Measurements from ENCODE around the gene PTPRD. TPM values are rescaled to one million over a fixed set of nuclear protein-coding genes. Genes with fewer than 3 reads are reported as not detected.

PTPRD gene
- total and polyA plus RNA-seq, 10 donors: 0.08 to 11.7 (median 2.9) TPM

GRCh38 chr9:8332871-8333270, 2279.9 kb downstream of the PTPRD start:
- intact Hi-C loops (cut with DNase I; ENCODE audit: low total_unique reads): no loop called here
- H3K27ac ChIP-seq: no peak overlapping the region
- TF ChIP-seq CTCF (IDR thresholded peaks at IDR 0.05 in 8 of 11, conservative IDR thresholded peaks at IDR 0.05 in 3 of 11) (no peak), POLR2AphosphoS5 (IDR thresholded peaks at IDR 0.05) (no peak), POLR2A (IDR thresholded peaks at IDR 0.05) (no peak)
- no peak overlapping the region for H3K4me3 ChIP-seq
- WGBS, 5 donors: 69 to 84% (median 73%) methylated on average over 2 of the region's 2 CpGs
- no peak for DNase-seq
- H3K36me3 ChIP-seq: no peaks in the 10 kb centered on the region
- H3K27me3 ChIP-seq (replicated peaks in 1 of 7): no peaks in the 10 kb centered on the region
- H3K4me1 ChIP-seq: no peaks in the 10 kb centered on the region
- peaks cover 0 to 6% (median 0%) of the 10 kb centered on the region in 8 donors for H3K9me3 ChIP-seq

GRCh38 chr9:8332331-8332650, 2280.5 kb downstream of the PTPRD start:
- no peaks in the 10 kb centered on the region for H3K36me3 ChIP-seq
- no peak for DNase-seq
- H3K9me3 ChIP-seq: peaks cover 0 to 6% (median 0%) of the 10 kb centered on the region in 8 donors
- H3K4me3 ChIP-seq: no peak overlapping the region
- WGBS, 5 donors: 70 to 87% (median 75%) methylated on average over 2 of the region's 2 CpGs
- H3K27ac ChIP-seq: no peak overlapping the region
- no peaks in the 10 kb centered on the region for H3K4me1 ChIP-seq
- no peaks in the 10 kb centered on the region for H3K27me3 ChIP-seq (replicated peaks in 1 of 7)
- intact Hi-C loops (cut with DNase I; ENCODE audit: low total_unique reads): no loop called here
- TF ChIP-seq POLR2AphosphoS5 (IDR thresholded peaks at IDR 0.05): no peak

GRCh38 chr9:8331507-8332330, 2281.1 kb downstream of the PTPRD start:
- Histone ChIP-seq H3K4me3 (no peak overlapping the region), H3K9me3 (peaks cover 0 to 6% (median 0%) of the 10 kb centered on the region in 8 donors), H3K4me1 (no peaks in the 10 kb centered on the region), H3K27me3 (replicated peaks in 1 of 7) (no peaks in the 10 kb centered on the region), H3K36me3 (no peaks in the 10 kb centered on the region), H3K27ac (no peak overlapping the region)
- WGBS, 5 donors: 83 to 93% (median 87%) methylated on average over 15 of the region's 15 CpGs
- intact Hi-C loops (cut with DNase I; ENCODE audit: low total_unique reads): no loop called here
- DNase-seq: no peak
- TF ChIP-seq POLR2AphosphoS5 (IDR thresholded peaks at IDR 0.05): no peak
- no peak for TF ChIP-seq CTCF (IDR thresholded peaks at IDR 0.05 in 8 of 11, conservative IDR thresholded peaks at IDR 0.05 in 3 of 11)
- no peak for TF ChIP-seq POLR2A (IDR thresholded peaks at IDR 0.05)

- TF ChIP-seq CTCF (IDR thresholded peaks at IDR 0.05 in 8 of 11, conservative IDR thresholded peaks at IDR 0.05 in 3 of 11) (no peak), POLR2A (IDR thresholded peaks at IDR 0.05) (no peak), POLR2AphosphoS5 (IDR thresholded peaks at IDR 0.05) (no peak)
- WGBS, 5 donors: 69 to 83% (median 81%) methylated on average over 7 to 13 of the region's 13 CpGs
- H3K9me3 ChIP-seq: peaks cover 0 to 6% (median 0%) of the 10 kb centered on the region in 8 donors
- no peak for DNase-seq
- H3K4me3 ChIP-seq: no peak overlapping the region
- H3K27ac ChIP-seq: no peak overlapping the region
- no peaks in the 10 kb centered on the region for H3K27me3 ChIP-seq (replicated peaks in 1 of 7)
- H3K36me3 ChIP-seq: no peaks in the 10 kb centered on the region
- no peaks in the 10 kb centered on the region for H3K4me1 ChIP-seq
- intact Hi-C loops (cut with DNase I; ENCODE audit: low total_unique reads): no loop called here
Observed at GRCh38 chr9:8329561-8330283, 2283.1 kb downstream of the PTPRD start.
